ENCODE data around the gene HOXD12.
A peak's percentile ranks its signal among the peaks of the same experiment; 100 is the strongest.

Gene HOXD12

GRCh38 chr2:176099728-176100546 lies at the start of gene HOXD12:
Gene HOXD12 (plus strand): TSS chr2:176099795. CDS start chr2:176099802, 7 bp downstream.
- no peak for DNase-seq (ENCODE audit: low spot score)

GRCh38 chr2:176056406-176056805 lies 43.2 kb upstream of the HOXD12 start:
- peak; percentile 19 for DNase-seq (ENCODE audit: low spot score)

- peak; percentile 23 for DNase-seq (ENCODE audit: low spot score)
These were observed 35.6 kb upstream of the HOXD12 start for GRCh38 chr2:176063958-176064357.

DNA sequence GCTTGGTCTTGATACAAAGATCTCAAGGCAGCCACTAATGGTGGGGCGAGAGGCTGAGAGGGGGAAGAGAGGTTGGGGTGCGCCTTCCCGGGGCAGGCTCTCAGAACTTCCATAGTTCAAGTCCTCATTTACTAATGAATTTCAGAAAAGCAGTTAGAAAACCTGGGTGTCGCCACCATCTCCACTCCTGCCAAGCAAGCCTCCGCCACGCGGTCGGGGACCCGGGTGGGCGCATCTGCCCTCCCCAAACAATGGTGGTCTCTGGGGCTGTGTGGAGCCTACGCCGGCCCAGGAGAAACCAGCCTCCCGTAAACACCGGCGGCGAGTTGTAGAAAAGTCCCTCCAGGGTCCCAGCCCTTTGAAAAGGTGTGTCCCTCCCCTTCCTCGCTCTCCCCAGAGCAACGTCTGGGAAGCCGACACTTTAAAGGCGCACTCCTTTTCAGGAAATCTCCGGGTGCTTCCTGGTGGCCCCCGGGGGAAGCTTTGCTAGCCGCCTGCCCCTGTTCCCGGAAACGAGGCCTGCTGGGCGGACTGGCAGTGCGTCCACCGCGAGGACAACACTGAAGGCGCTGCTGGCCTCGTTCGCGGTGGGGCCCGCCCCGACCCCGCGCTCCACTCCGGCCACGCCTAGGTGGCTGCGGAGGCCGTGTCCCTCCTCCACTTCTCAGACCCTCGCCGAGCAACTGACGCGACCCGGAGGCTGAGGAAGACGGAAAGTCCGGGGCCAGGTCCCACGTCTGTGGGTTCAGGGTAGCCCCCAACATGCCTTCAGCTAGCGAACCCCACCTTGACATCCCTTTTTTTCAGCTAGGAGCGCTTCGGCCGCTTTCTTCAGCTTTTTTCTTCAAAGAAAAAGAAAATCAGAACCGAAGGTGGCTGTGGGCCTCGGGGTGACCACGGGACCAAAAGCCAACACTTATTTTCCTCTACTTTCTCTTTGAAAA lies 32.7 kb upstream of the HOXD12 start:
- no peak for DNase-seq (ENCODE audit: low spot score)

DNA sequence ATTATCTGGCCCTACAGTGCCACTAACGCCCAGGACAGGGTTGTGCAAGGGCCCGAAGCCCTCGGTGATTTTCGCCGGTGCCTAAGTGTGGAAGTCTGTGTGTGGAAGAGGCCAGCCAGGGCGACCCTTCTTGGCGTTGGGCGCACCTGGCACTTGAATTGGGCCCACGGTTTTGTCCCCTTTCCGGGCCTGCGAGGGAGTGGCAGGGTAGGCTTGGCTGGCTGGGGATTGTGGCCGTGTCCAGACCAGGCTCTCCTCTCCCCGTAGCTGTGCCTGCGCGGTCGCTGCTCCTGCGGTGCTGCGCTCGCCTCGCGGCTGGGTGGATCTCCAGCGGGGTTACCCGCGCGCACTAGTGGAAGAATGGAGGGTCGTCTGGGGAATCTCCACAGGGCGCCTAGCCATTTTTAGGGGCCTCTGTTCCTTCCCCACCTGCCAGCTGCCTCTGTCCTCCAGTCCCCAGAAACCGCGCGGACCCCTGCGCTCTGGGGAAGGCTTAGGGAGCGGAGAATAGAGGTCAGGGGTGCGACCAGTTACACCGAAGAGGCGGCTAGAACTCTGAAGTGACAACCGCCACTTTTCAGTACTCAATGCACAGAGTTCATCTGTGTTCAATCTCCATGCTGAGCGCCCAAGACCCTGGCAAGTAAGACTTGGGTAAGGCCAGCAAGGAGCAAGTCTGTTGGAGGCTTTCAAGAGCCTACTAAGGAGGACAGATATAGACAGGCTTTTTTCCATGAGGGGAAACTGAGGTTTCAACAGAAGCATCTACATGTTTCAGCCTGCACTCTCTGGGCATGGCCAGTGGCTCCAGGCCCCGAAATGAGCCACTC lies 31.8 kb upstream of the HOXD12 start:
- no peak for DNase-seq (ENCODE audit: low spot score)

GRCh38 chr2:176068419-176068832 lies 31.2 kb upstream of the HOXD12 start:
- DNase-seq (ENCODE audit: low spot score) = no peak

GRCh38 chr2:176071330-176072291 lies 28.0 kb upstream of the HOXD12 start:
- DNase-seq (ENCODE audit: low spot score) = no peak

GRCh38 chr2:176072292-176072669 lies 27.3 kb upstream of the HOXD12 start:
- DNase-seq (ENCODE audit: low spot score) = no peak

DNA sequence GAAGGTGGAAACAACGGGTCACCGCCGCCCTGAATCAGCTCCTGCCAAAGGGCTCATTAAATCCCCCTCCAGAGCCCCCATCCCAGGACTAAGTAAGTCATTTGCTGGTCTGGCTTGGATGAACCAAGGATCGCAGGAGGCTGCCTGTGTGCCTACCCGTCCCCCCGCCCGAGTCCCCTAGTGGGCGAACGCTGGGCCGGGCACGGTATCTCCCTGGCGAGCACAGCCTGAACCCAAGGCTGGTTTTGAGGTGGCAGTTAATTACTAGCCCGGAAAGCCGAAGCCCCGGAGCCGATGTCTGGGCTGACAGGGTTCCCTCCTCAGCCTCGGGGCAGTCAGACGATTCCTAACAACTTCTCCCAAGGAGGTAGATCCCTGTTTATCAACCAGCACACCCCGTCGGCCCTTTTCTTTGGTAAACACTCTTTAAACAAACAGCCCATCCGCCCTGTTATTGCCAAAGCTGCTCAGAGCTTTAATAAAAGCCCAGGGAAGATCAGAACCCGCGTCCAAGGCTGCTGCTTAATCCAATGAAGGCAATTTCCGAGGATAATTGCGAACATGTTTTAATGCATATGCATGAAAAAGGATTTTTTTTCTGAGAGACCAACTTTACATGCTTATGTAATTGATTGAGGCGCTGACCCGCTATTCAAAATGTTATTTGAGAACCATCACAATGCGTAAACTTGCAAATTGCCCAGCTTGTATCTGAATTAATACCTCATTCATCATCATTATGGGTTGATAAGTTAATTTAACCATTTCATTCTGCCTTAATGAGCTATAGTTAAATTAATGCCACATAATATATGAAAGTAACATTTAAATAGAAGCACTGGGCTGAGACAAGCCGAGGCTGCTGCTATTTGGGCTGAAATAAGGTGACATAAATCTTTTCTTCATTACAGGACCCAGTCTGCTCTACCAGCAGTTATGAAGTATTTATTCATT lies 26.4 kb upstream of the HOXD12 start:
- DNase-seq (ENCODE audit: low spot score) = no peak

- DNase-seq (ENCODE audit: low spot score) = no peak
These were observed 24.6 kb upstream of the HOXD12 start for GRCh38 chr2:176074919-176075425.

- DNase-seq (ENCODE audit: low spot score) = no peak
These were observed 24.1 kb upstream of the HOXD12 start for GRCh38 chr2:176075481-176075880.

DNA sequence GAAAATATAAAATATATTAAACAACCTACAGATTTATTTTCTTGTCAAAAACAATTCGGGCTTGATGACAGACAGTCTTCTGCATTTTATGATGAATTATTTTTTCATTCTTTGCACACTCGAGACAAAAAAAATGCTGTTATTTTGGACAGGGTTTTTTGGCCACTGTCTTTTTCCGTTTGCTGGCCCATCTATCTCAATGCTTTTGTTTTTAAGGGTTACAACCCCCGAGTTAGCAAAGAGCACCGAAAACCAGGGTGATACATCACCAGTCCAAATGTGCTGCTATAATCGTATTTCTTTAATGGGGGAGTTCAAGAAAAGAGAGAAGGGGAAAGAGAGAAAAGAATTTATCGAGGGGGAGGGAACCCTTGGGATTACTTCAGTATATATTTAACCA lies 23.5 kb upstream of the HOXD12 start:
- DNase-seq (ENCODE audit: low spot score) = no peak

GRCh38 chr2:176076796-176077195 lies 22.8 kb upstream of the HOXD12 start:
- no peak for DNase-seq (ENCODE audit: low spot score)

DNA sequence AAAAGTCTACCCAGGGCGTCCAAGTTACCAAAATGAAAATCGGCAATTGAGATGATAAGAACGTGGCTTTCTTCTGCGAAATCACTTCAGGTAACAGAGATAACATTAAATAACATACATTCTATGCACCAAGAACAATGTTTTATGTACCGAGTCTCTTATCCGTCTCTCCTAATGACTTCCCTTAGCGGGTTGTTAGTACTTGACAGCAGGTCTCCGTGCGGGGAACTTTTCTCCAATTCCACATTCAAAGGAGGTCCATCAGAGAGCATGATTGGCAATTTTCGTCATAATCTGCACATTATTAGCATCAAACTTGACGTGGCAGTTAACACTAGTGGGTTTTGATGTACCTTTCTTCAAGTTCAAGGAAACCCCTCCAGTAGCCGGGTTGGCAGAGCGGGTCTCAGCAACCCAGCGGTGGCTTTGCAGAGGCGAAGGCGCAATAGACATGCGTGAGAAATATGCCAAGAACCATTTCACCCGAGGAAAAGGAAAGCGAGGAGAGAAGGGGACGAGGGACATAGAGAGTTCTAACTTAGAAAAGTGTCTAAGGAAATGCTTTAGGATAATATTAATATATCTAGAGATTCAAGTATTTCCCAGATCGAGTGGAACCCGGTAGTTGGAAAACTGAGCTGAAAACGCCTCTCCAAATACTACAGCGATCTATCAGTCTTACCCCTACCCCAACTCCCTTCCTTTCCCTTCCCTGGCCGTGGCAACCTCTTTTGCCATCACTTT lies 20.9 kb upstream of the HOXD12 start:
- no peak for DNase-seq (ENCODE audit: low spot score)

DNA sequence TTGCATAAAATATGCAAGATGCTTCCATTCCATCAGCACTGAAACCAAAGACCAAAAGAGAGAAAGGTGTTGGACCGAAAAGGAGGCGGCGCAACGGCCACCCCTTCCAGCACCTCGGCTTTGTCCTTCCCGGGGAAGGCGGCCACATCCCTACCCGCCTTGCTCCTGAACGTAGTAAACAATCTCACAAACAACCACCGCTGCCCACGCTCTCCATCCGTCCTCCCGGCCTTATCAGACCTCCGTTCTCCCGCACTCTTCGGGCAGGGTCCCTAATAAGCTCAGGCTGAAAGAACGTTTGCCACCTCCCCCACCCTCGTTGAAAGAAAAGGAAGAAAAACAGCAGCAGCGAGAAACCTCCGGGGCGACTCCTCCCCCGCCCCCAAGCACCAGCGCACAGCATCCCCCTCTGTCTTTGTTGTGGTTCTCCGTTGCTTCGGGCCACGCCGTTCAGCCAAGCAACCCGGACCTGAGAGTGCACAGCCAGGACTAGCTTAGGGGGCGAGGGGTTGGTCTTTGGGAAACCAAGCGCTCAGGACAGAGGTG lies 20.2 kb upstream of the HOXD12 start:
- DNase-seq (ENCODE audit: low spot score) = no peak

DNA sequence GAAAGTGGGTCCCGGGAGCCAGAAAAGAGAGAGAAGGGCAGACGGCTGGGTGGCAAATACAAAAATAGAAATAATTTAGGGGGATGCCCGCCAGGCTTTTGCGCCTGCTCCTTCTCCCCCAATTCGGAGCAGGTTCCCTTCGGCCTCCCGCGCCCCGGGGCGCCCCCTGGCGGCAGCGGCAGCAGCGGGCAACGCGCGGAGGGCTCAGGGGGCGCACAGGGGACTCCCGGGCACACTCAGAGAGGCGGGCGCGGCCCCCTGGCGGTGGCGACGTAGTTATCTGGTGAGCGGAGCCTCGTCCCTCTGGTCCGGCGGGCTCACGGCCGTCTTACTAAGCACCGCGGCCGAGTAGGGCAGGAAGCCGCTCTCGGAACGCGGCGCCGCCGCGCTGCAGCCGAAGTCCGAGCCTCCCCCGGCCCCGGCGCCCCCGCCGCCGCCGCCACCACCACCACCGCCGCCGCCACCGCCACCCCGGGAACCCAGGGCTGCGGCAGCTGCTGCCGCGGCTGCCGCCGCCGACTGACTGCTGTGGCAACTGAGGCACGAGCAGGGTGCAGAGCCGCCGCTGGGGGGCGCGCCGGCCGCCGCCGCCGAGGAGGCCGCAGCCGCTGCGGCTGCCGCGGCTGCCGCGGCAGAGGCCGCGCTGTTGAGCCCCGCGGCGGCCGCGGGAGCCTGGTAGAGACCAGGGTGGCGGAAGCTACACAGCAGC lies 19.6 kb upstream of the HOXD12 start:
- no peak for DNase-seq (ENCODE audit: low spot score)

- no peak for DNase-seq (ENCODE audit: low spot score)
These were observed 18.8 kb upstream of the HOXD12 start for GRCh38 chr2:176080540-176081375.
